ENCODE measurements around the gene TIMP4. TPM values are rescaled to one million over a fixed set of nuclear protein-coding genes. Genes with fewer than 3 reads are reported as not detected.

TIMP4 gene
- polyA plus RNA-seq, 1 of the 3 experiments (the other 2 are of a cell fraction): not detected

DNA sequence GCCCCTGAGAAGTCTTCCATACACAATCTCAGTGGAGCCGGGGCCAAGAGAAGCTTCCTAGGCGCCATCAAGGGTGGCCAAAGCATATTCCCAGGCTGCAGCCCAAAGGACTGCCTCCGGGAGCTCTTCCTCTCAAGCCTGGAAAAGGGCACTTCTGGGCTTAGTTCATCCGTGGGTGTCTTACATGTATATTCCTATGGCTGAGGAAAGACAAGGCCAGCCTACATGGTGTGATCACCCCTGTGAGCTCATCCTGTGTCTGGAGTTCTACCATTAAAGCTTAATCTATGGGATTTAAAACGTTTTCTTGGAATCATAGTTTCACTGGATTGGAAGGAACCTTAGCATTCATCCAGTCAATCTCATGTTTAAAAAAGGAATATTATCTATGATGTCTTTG is 21.9 kb upstream of the TIMP4 start:
- Histone ChIP-seq H3K9me2 (no peaks in the 10 kb centered on the region), H3K4me2 (no peak overlapping the region), H3K36me3 (replicated peaks in 1 of 2; ENCODE audit: control insufficient read depth in 1 of 2, insufficient read depth in 2 of 2, low read length in 1 of 2) (no peaks in the 10 kb centered on the region), H3K4me3 (ENCODE audit: low read depth in 2 of 2, low read length in 1 of 2) (no peak overlapping the region), H2AFZ (ENCODE audit: low read depth) (no peak overlapping the region; the same call in 1 of the 2 replicates), H4K20me1 (ENCODE audit: insufficient read depth) (no peaks in the 10 kb centered on the region), H3K27me3 (ENCODE audit: insufficient read depth) (no peaks in the 10 kb centered on the region), H3K27ac (ENCODE audit: low read depth in 2 of 2, low read length in 1 of 2) (peak overlapping the region in 1 of 2 experiments; percentile 21; a peak in 2 of 4 replicates), H3K9me3 (no peaks in the 10 kb centered on the region), H3K4me1 (ENCODE audit: control insufficient read depth in 1 of 2, insufficient read depth in 2 of 2, low read depth in 1 of 2, low read length in 1 of 2) (peaks cover 0 to 9% of the 10 kb centered on the region in 2 experiments; a peak in 2 of 4 replicates), H3K9ac (no peak overlapping the region), H3F3A (replicated peaks; ENCODE audit: insufficient read depth) (no peaks in the 10 kb centered on the region), H3K79me2 (ENCODE audit: insufficient read depth) (no peaks in the 10 kb centered on the region)
- TF ChIP-seq EP300 (IDR thresholded peaks at IDR 0.05; ENCODE audit: borderline replicate concordance in 1 of 2, low read depth in 1 of 2, low read length in 1 of 2) (no peak), RAD21 (IDR thresholded peaks at IDR 0.05; ENCODE audit: low read length) (no peak), PBX3 (IDR thresholded peaks at IDR 0.05) (no peak), EZH2phosphoT487 (IDR thresholded peaks at IDR 0.05; ENCODE audit: borderline replicate concordance, low read depth) (no peak), FOXM1 (IDR thresholded peaks at IDR 0.05; ENCODE audit: low read depth) (no peak)
- TF ChIP-seq, protein P1, sequence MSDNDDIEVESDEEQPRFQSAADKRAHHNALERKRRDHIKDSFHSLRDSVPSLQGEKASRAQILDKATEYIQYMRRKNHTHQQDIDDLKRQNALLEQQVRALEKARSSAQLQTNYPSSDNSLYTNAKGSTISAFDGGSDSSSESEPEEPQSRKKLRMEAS (IDR thresholded peaks at IDR 0.05; ENCODE audit: low read depth): no peak
- TF ChIP-seq, protein P2, sequence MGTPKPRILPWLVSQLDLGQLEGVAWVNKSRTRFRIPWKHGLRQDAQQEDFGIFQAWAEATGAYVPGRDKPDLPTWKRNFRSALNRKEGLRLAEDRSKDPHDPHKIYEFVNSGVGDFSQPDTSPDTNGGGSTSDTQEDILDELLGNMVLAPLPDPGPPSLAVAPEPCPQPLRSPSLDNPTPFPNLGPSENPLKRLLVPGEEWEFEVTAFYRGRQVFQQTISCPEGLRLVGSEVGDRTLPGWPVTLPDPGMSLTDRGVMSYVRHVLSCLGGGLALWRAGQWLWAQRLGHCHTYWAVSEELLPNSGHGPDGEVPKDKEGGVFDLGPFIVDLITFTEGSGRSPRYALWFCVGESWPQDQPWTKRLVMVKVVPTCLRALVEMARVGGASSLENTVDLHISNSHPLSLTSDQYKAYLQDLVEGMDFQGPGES (IDR thresholded peaks at IDR 0.05; ENCODE audit: low read depth, low read length): no peak
- CTCF ChIA-PET: interaction anchor here (1.2 to 13.4 kb wide), 6 partner anchors 13 to 334 kb away, joined by 3 to 229 read pairs (median 4); partner anchors contain the start of gene TAMM41
- POLR2A ChIA-PET: no interaction called here
- WGBS (ENCODE audit: low lambda C conversion rate): 96% methylated on average over 3 of the region's 5 CpGs
- no peak for DNase-seq

GRCh38 chr3:12180218-12180617 is 21.5 kb upstream of the TIMP4 start:
- Histone ChIP-seq H3K27me3 (ENCODE audit: insufficient read depth) (no peaks in the 10 kb centered on the region), H3K9me3 (no peaks in the 10 kb centered on the region), H3K4me1 (ENCODE audit: control insufficient read depth in 1 of 2, insufficient read depth in 2 of 2, low read depth in 1 of 2, low read length in 1 of 2) (peaks cover 0 to 9% of the 10 kb centered on the region in 2 experiments; a peak in 2 of 4 replicates), H3F3A (replicated peaks; ENCODE audit: insufficient read depth) (no peaks in the 10 kb centered on the region), H3K36me3 (replicated peaks in 1 of 2; ENCODE audit: control insufficient read depth in 1 of 2, insufficient read depth in 2 of 2, low read length in 1 of 2) (no peaks in the 10 kb centered on the region), H3K4me2 (no peak overlapping the region), H4K20me1 (ENCODE audit: insufficient read depth) (no peaks in the 10 kb centered on the region), H3K9me2 (no peaks in the 10 kb centered on the region), H3K27ac (ENCODE audit: low read depth in 2 of 2, low read length in 1 of 2) (peak overlapping the region in 1 of 2 experiments; percentile 21; a peak in 2 of 4 replicates), H2AFZ (ENCODE audit: low read depth) (no peak overlapping the region; the same call in 1 of the 2 replicates), H3K79me2 (ENCODE audit: insufficient read depth) (no peaks in the 10 kb centered on the region), H3K4me3 (ENCODE audit: low read depth in 2 of 2, low read length in 1 of 2) (no peak overlapping the region), H3K9ac (no peak overlapping the region)
- ChIA-PET POLR2A (no interaction called here), CTCF (interaction anchor here (1.2 to 13.4 kb wide), 5 partner anchors 13 to 334 kb away, joined by 3 to 229 read pairs (median 4); partner anchors contain the start of gene TAMM41)
- WGBS (ENCODE audit: low lambda C conversion rate): 56% methylated on average over 6 of the region's 6 CpGs
- DNase-seq: peak; percentile 28
- TF ChIP-seq RXRA (IDR thresholded peaks at IDR 0.05; ENCODE audit: borderline replicate concordance, low read depth) (no peak), YY1 (IDR thresholded peaks at IDR 0.05; ENCODE audit: low read depth) (no peak), TCF12 (IDR thresholded peaks at IDR 0.05) (peak; percentile 48), TEAD4 (IDR thresholded peaks at IDR 0.05; ENCODE audit: borderline replicate concordance, insufficient read depth) (0 out of 2 replicates have a peak, but pooled peaks have one; percentile 17), TAF1 (IDR thresholded peaks at IDR 0.05; ENCODE audit: borderline replicate concordance, low read depth, low read length) (no peak), NFIC (IDR thresholded peaks at IDR 0.05; ENCODE audit: borderline replicate concordance) (peak; percentile 83)

All from SK-N-SH (cell line).